ENCODE measurements around the gene CLINT1.

The CLINT1 gene

GRCh38 chr5:157820593-157821252 is 38.2 kb downstream of the CLINT1 start:
- FAIRE-seq (peak; percentile 48), DNase-seq (ENCODE audit: insufficient read length, low spot score) (no peak)
- TF ChIP-seq POLR2A (IDR thresholded peaks at IDR 0.05; ENCODE audit: low read depth, low read length), result no peak

- FAIRE-seq (no peak), DNase-seq (ENCODE audit: insufficient read length, low spot score) (no peak)
- TF ChIP-seq POLR2A (IDR thresholded peaks at IDR 0.05; ENCODE audit: low read depth, low read length), result no peak
These were observed 39.3 kb downstream of the CLINT1 start for GRCh38 chr5:157819502-157820115.

GRCh38 chr5:157818368-157818767 is 40.6 kb downstream of the CLINT1 start:
- no peak for TF ChIP-seq POLR2A (IDR thresholded peaks at IDR 0.05; ENCODE audit: low read depth, low read length)
- DNase-seq (ENCODE audit: insufficient read length, low spot score), result no peak
- FAIRE-seq, result no peak

GRCh38 chr5:157817928-157818327 is 41.0 kb downstream of the CLINT1 start:
- no peak for FAIRE-seq
- no peak for DNase-seq (ENCODE audit: insufficient read length, low spot score)
- no peak for TF ChIP-seq POLR2A (IDR thresholded peaks at IDR 0.05; ENCODE audit: low read depth, low read length)

GRCh38 chr5:157817387-157817702 is 41.6 kb downstream of the CLINT1 start:
- no peak for FAIRE-seq
- no peak for DNase-seq (ENCODE audit: insufficient read length, low spot score)
- TF ChIP-seq POLR2A (IDR thresholded peaks at IDR 0.05; ENCODE audit: low read depth, low read length), result no peak

GRCh38 chr5:157816682-157817386 is 42.1 kb downstream of the CLINT1 start:
- DNase-seq (ENCODE audit: insufficient read length, low spot score) (no peak), FAIRE-seq (no peak)
- no peak for TF ChIP-seq POLR2A (IDR thresholded peaks at IDR 0.05; ENCODE audit: low read depth, low read length)

- TF ChIP-seq POLR2A (IDR thresholded peaks at IDR 0.05; ENCODE audit: low read depth, low read length), result no peak
- no peak for DNase-seq (ENCODE audit: insufficient read length, low spot score)
- FAIRE-seq, result no peak
These were observed 46.9 kb downstream of the CLINT1 start for GRCh38 chr5:157812086-157812485.

- no peak for TF ChIP-seq POLR2A (IDR thresholded peaks at IDR 0.05; ENCODE audit: low read depth, low read length)
- DNase-seq (ENCODE audit: insufficient read length, low spot score) (no peak), FAIRE-seq (no peak)
These were observed 50.9 kb downstream of the CLINT1 start for GRCh38 chr5:157808043-157808442.

- no peak for DNase-seq (ENCODE audit: insufficient read length, low spot score)
- TF ChIP-seq POLR2A (IDR thresholded peaks at IDR 0.05; ENCODE audit: low read depth, low read length), result no peak
- FAIRE-seq, result no peak
These were observed 56.2 kb downstream of the CLINT1 start for GRCh38 chr5:157802736-157803135.

GRCh38 chr5:157800137-157800536 is 58.8 kb downstream of the CLINT1 start:
- FAIRE-seq, result no peak
- no peak for TF ChIP-seq POLR2A (IDR thresholded peaks at IDR 0.05; ENCODE audit: low read depth, low read length)
- DNase-seq (ENCODE audit: insufficient read length, low spot score), result no peak

- FAIRE-seq (no peak), DNase-seq (ENCODE audit: insufficient read length, low spot score) (no peak)
- no peak for TF ChIP-seq POLR2A (IDR thresholded peaks at IDR 0.05; ENCODE audit: low read depth, low read length)
These were observed 59.4 kb downstream of the CLINT1 start for GRCh38 chr5:157799578-157799977.

GRCh38 chr5:157793301-157793700 is 65.6 kb downstream of the CLINT1 start:
- no peak for DNase-seq (ENCODE audit: insufficient read length, low spot score)
- no peak for FAIRE-seq
- no peak for TF ChIP-seq POLR2A (IDR thresholded peaks at IDR 0.05; ENCODE audit: low read depth, low read length)

- DNase-seq (ENCODE audit: insufficient read length, low spot score) (no peak), FAIRE-seq (no peak)
- TF ChIP-seq POLR2A (IDR thresholded peaks at IDR 0.05; ENCODE audit: low read depth, low read length), result no peak
These were observed 73.1 kb downstream of the CLINT1 start for GRCh38 chr5:157785801-157786200.

GRCh38 chr5:157779221-157779620 is 79.7 kb downstream of the CLINT1 start:
- DNase-seq (ENCODE audit: insufficient read length, low spot score) (no peak), FAIRE-seq (no peak)
- no peak for TF ChIP-seq POLR2A (IDR thresholded peaks at IDR 0.05; ENCODE audit: low read depth, low read length)
